ENCODE results near the gene GCHFR. TPM values are rescaled to one million over a fixed set of nuclear protein-coding genes. Genes with fewer than 3 reads are reported as not detected.

Gene GCHFR
- polyA plus RNA-seq, 1 of the 3 experiments (the other 2 are of a cell fraction) = 0.67 TPM

DNA sequence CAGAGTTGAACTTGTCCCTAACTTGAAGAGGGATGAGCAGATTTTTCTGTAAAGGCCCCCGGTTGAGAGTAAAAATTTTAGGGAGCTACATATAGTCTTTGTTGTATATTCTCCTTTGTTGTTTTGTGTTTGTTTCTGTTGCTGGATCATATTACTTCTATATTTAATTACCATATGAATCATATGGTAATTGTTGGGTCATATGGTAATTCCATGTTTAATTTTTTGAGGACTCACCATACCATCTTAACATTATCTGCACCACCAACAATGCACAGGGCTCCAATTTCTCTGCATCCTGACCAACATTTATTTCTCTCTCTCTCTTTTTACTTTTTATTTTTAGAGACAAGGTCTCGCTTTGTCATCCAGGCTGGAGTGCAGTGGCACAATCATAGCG is 35.7 kb downstream of the GCHFR start:
- peaks cover 84% of the 10 kb centered on the region for H3K79me2 ChIP-seq (ENCODE audit: insufficient read depth)
- no peaks in the 10 kb centered on the region for H3K4me1 ChIP-seq (ENCODE audit: control insufficient read depth in 1 of 2, insufficient read depth in 2 of 2, low read depth in 1 of 2, low read length in 1 of 2)
- no peaks in the 10 kb centered on the region for H3K9me3 ChIP-seq
- POLR2A ChIA-PET = no interaction called here
- H3K9ac ChIP-seq = no peak overlapping the region
- H4K20me1 ChIP-seq (ENCODE audit: insufficient read depth) = no peaks in the 10 kb centered on the region
- H3K36me3 ChIP-seq (replicated peaks in 1 of 2; ENCODE audit: control insufficient read depth in 1 of 2, insufficient read depth in 2 of 2, low read length in 1 of 2) = peaks cover 0 to 9% of the 10 kb centered on the region in 2 experiments
- TF ChIP-seq TEAD4 (IDR thresholded peaks at IDR 0.05; ENCODE audit: borderline replicate concordance, insufficient read depth) (no peak), TAF1 (IDR thresholded peaks at IDR 0.05; ENCODE audit: borderline replicate concordance, low read depth, low read length) (no peak), ELF1 (IDR thresholded peaks at IDR 0.05) (no peak), FOXM1 (IDR thresholded peaks at IDR 0.05; ENCODE audit: low read depth) (no peak), JUND (IDR thresholded peaks at IDR 0.05) (no peak), FOXJ3 (CRISPR knock-in tag; IDR thresholded peaks at IDR 0.05) (no peak), RXRA (IDR thresholded peaks at IDR 0.05; ENCODE audit: borderline replicate concordance, low read depth) (no peak)
- TF ChIP-seq, protein P1, sequence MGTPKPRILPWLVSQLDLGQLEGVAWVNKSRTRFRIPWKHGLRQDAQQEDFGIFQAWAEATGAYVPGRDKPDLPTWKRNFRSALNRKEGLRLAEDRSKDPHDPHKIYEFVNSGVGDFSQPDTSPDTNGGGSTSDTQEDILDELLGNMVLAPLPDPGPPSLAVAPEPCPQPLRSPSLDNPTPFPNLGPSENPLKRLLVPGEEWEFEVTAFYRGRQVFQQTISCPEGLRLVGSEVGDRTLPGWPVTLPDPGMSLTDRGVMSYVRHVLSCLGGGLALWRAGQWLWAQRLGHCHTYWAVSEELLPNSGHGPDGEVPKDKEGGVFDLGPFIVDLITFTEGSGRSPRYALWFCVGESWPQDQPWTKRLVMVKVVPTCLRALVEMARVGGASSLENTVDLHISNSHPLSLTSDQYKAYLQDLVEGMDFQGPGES (IDR thresholded peaks at IDR 0.05; ENCODE audit: low read depth, low read length) = no peak
- TF ChIP-seq, protein P2, sequence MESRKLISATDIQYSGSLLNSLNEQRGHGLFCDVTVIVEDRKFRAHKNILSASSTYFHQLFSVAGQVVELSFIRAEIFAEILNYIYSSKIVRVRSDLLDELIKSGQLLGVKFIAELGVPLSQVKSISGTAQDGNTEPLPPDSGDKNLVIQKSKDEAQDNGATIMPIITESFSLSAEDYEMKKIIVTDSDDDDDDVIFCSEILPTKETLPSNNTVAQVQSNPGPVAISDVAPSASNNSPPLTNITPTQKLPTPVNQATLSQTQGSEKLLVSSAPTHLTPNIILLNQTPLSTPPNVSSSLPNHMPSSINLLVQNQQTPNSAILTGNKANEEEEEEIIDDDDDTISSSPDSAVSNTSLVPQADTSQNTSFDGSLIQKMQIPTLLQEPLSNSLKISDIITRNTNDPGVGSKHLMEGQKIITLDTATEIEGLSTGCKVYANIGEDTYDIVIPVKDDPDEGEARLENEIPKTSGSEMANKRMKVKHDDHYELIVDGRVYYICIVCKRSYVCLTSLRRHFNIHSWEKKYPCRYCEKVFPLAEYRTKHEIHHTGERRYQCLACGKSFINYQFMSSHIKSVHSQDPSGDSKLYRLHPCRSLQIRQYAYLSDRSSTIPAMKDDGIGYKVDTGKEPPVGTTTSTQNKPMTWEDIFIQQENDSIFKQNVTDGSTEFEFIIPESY (IDR thresholded peaks at IDR 0.05; ENCODE audit: borderline replicate concordance, low read depth) = no peak
- no peak overlapping the region for H3K27ac ChIP-seq (ENCODE audit: low read depth in 2 of 2, low read length in 1 of 2)
- no peak overlapping the region for H2AFZ ChIP-seq (ENCODE audit: low read depth)
- CTCF ChIA-PET = interaction anchor here (0.7 to 0.9 kb wide), 2 partner anchors 17 to 59 kb away, joined by 3 to 4 read pairs; no protein-coding TSS in a partner anchor
- H3K4me2 ChIP-seq = no peak overlapping the region
- no peaks in the 10 kb centered on the region for H3F3A ChIP-seq (replicated peaks; ENCODE audit: insufficient read depth)
- no peak overlapping the region for H3K4me3 ChIP-seq (ENCODE audit: low read depth in 2 of 2, low read length in 1 of 2)
- no peaks in the 10 kb centered on the region for H3K9me2 ChIP-seq
- WGBS (ENCODE audit: low lambda C conversion rate) = 94% methylated on average over 3 of the region's 3 CpGs
- no peak for DNase-seq
- H3K27me3 ChIP-seq (ENCODE audit: insufficient read depth) = no peaks in the 10 kb centered on the region

DNA sequence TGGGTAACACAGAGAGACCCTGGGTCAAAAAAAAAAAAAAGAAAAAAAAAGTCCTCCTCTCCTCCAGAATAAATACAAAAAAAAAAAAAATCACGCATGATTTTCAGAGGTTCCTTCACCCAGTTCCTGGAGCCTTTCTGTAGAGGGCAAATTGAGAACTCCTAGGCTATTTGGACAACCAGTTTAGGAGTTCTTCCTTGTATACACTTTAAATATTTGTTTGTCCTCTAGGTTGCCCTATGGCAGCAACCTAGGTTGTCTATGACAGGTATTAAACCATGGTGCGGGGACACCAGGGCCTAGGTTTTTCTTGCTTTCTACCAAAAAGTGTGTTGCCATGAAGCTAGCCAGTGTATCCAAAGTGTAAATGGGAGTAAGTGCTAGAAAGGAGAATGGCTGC is 39.2 kb downstream of the GCHFR start:
- WGBS (ENCODE audit: low lambda C conversion rate) = 93% methylated on average over 2 of the region's 2 CpGs
- H3K4me1 ChIP-seq (ENCODE audit: control insufficient read depth in 1 of 2, insufficient read depth in 2 of 2, low read depth in 1 of 2, low read length in 1 of 2) = peaks cover 4 to 8% of the 10 kb centered on the region in 2 experiments; a peak in 1 of 4 replicates
- no peak overlapping the region for H3K9ac ChIP-seq
- no peak overlapping the region for H3K27ac ChIP-seq (ENCODE audit: low read depth in 2 of 2, low read length in 1 of 2)
- H3K9me2 ChIP-seq = no peaks in the 10 kb centered on the region
- H3K9me3 ChIP-seq = no peaks in the 10 kb centered on the region
- peaks cover 0 to 9% of the 10 kb centered on the region in 2 experiments for H3K36me3 ChIP-seq (replicated peaks in 1 of 2; ENCODE audit: control insufficient read depth in 1 of 2, insufficient read depth in 2 of 2, low read length in 1 of 2)
- H3K27me3 ChIP-seq (ENCODE audit: insufficient read depth) = no peaks in the 10 kb centered on the region
- no peaks in the 10 kb centered on the region for H3F3A ChIP-seq (replicated peaks; ENCODE audit: insufficient read depth)
- POLR2A ChIA-PET = no interaction called here
- CTCF ChIA-PET = interaction anchor here (1.0 to 2.1 kb wide), 3 partner anchors 14 to 54 kb away, joined by 4 to 15 read pairs (median 4); no protein-coding TSS in a partner anchor
- H3K4me2 ChIP-seq = no peak overlapping the region
- peaks cover 81% of the 10 kb centered on the region for H3K79me2 ChIP-seq (ENCODE audit: insufficient read depth)
- no peak overlapping the region for H3K4me3 ChIP-seq (ENCODE audit: low read depth in 2 of 2, low read length in 1 of 2)
- DNase-seq = no peak
- H2AFZ ChIP-seq (ENCODE audit: low read depth) = no peak overlapping the region
- no peaks in the 10 kb centered on the region for H4K20me1 ChIP-seq (ENCODE audit: insufficient read depth)
- TF ChIP-seq RXRA (IDR thresholded peaks at IDR 0.05; ENCODE audit: borderline replicate concordance, low read depth) (no peak), FOXM1 (IDR thresholded peaks at IDR 0.05; ENCODE audit: low read depth) (no peak), EZH2phosphoT487 (IDR thresholded peaks at IDR 0.05; ENCODE audit: borderline replicate concordance, low read depth) (no peak), GABPA (IDR thresholded peaks at IDR 0.05; ENCODE audit: low read depth) (no peak), NFIC (IDR thresholded peaks at IDR 0.05; ENCODE audit: borderline replicate concordance) (no peak), SIN3A (IDR thresholded peaks at IDR 0.05; ENCODE audit: borderline replicate concordance, low read depth, low read length) (no peak), RAD21 (IDR thresholded peaks at IDR 0.05; ENCODE audit: low read length) (no peak), YY1 (IDR thresholded peaks at IDR 0.05; ENCODE audit: low read depth) (no peak), RFX5 (IDR thresholded peaks at IDR 0.05; ENCODE audit: low read length) (no peak), ELF1 (IDR thresholded peaks at IDR 0.05) (no peak), GATA2 (CRISPR knock-in tag; IDR thresholded peaks at IDR 0.05) (no peak)
- TF ChIP-seq, protein P3, sequence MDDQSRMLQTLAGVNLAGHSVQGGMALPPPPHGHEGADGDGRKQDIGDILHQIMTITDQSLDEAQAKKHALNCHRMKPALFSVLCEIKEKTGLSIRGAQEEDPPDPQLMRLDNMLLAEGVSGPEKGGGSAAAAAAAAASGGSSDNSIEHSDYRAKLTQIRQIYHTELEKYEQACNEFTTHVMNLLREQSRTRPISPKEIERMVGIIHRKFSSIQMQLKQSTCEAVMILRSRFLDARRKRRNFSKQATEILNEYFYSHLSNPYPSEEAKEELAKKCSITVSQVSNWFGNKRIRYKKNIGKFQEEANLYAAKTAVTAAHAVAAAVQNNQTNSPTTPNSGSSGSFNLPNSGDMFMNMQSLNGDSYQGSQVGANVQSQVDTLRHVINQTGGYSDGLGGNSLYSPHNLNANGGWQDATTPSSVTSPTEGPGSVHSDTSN (IDR thresholded peaks at IDR 0.05) = no peak
- TF ChIP-seq, protein P1 (IDR thresholded peaks at IDR 0.05; ENCODE audit: low read depth, low read length) = no peak
- TF ChIP-seq, protein P4, sequence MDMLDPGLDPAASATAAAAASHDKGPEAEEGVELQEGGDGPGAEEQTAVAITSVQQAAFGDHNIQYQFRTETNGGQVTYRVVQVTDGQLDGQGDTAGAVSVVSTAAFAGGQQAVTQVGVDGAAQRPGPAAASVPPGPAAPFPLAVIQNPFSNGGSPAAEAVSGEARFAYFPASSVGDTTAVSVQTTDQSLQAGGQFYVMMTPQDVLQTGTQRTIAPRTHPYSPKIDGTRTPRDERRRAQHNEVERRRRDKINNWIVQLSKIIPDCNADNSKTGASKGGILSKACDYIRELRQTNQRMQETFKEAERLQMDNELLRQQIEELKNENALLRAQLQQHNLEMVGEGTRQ (IDR thresholded peaks at IDR 0.05; ENCODE audit: borderline replicate concordance, low read depth, low read length) = no peak

Measured in SK-N-SH (cell line).